H7 (cell line): ENCODE measurements around the gene RBM20. TPM values are rescaled to one million over a fixed set of nuclear protein-coding genes. Genes with fewer than 3 reads are reported as not detected.
"Not testable (repeated sequence)": the region's sequence is repeated elsewhere in the genome, so short reads cannot be mapped to it uniquely, and the experiment has no call there.

Source experiments
- DNase-seq: peaks from one replicate; pipeline ENCODE4 v3.0.0; 2012
- H3K27me3 ChIP-seq: 2 replicates; pipeline ENCODE4 v1.6.0; 2011; ENCODE audit warnings: mild to moderate bottlenecking, low read length; ENCODE audit not compliant: control insufficient read depth, insufficient read depth
- H3K36me3 ChIP-seq: replicated peaks from 2 replicates; pipeline ENCODE4 v1.5.1; 2011; ENCODE audit warnings: low read length; ENCODE audit not compliant: control insufficient read depth, insufficient read depth
- H3K4me3 ChIP-seq: 2 replicates; pipeline ENCODE4 v1.5.1; 2011; ENCODE audit warnings: low read depth, mild to moderate bottlenecking, control low read depth, low read length, moderate library complexity; ENCODE audit not compliant: insufficient read depth
- total RNA-seq: library from RNA; depleted of rRNA; stranded (reverse); fragments of >200 nt; shearing (Covaris generic); gene quantifications from 2 replicates; pipeline ENCODE4 v1.2.3, GENCODE V29; 2014

Gene RBM20
- total RNA-seq, 1 experiment from 2014 or later: 0.52 TPM

GRCh38 chr10:110616493-110617033, 27.6 kb upstream of the RBM20 start:
- no peaks in the 10 kb centered on the region for H3K36me3 ChIP-seq

DNA sequence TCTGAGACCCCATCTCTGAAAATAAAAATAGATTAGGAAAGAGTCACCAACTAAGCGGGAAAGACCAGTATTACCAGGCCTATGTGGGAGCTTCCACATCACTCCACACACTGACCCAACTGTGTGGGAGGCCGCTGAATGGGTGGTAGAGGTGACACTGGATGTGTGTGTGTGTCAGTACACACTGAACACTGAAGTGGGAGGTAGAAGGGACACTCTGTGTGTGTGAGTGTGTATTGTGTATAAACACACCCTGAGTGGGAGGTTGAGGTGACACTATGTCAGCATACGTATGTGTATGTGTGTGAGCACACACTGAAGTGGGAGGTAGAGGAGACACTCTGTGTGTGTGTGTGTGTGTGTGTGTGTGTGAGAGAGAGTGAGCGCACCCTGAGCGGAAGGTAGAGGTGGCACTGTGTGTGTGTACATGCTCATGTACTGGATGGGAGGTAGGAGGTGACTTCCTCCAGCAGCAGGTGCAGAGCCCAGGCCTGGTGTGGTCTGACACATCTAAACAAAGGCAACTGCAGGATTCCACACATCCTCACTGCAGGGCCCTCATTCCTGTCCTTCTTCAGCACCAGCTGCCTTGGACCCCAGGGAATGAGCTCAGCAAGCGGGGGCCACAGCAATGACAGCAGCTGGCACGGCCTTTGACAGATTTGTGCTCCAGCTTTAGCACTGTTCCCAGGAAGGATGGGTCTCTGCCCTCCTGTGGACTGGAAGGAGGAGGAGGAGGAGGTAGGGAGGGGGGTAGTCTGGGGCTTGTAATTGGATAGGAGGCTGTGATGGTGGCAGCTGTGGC, 26.5 kb upstream of the RBM20 start:
- Histone ChIP-seq H3K36me3 (no peaks in the 10 kb centered on the region), H3K27me3 (no peaks in the 10 kb centered on the region), H3K4me3 (no peak overlapping the region)
- no peak for DNase-seq

More at GRCh38 chr10:110616493-110617033, 27.6 kb upstream of the RBM20 start:
- H3K4me3 ChIP-seq: no peak overlapping the region
- H3K27me3 ChIP-seq: no peaks in the 10 kb centered on the region
- no peak for DNase-seq

- no peaks in the 10 kb centered on the region for H3K36me3 ChIP-seq
- H3K27me3 ChIP-seq: no peaks in the 10 kb centered on the region
- H3K4me3 ChIP-seq: no peak overlapping the region
- no peak for DNase-seq
These were observed 25.9 kb upstream of the RBM20 start for GRCh38 chr10:110618230-110618610.

- Histone ChIP-seq H3K27me3 (no peaks in the 10 kb centered on the region), H3K4me3 (no peak overlapping the region), H3K36me3 (no peaks in the 10 kb centered on the region)
- DNase-seq: no peak
These were observed 24.4 kb upstream of the RBM20 start for GRCh38 chr10:110619514-110620397.

GRCh38 chr10:110620398-110620719, 23.8 kb upstream of the RBM20 start:
- H3K27me3 ChIP-seq: no peaks in the 10 kb centered on the region
- H3K36me3 ChIP-seq: no peaks in the 10 kb centered on the region
- no peak overlapping the region for H3K4me3 ChIP-seq
- DNase-seq: no peak

- H3K27me3 ChIP-seq: not testable (repeated sequence)
These were observed 20.8 kb upstream of the RBM20 start for GRCh38 chr10:110623316-110623715.

GRCh38 chr10:110625356-110625894, 18.7 kb upstream of the RBM20 start:
- Histone ChIP-seq H3K36me3 (no peaks in the 10 kb centered on the region), H3K27me3 (no peaks in the 10 kb centered on the region), H3K4me3 (no peak overlapping the region)
- DNase-seq: no peak

More at GRCh38 chr10:110623316-110623715, 20.8 kb upstream of the RBM20 start:
- H3K36me3 ChIP-seq, DNase-seq, H3K4me3 ChIP-seq: not testable (repeated sequence)

DNA sequence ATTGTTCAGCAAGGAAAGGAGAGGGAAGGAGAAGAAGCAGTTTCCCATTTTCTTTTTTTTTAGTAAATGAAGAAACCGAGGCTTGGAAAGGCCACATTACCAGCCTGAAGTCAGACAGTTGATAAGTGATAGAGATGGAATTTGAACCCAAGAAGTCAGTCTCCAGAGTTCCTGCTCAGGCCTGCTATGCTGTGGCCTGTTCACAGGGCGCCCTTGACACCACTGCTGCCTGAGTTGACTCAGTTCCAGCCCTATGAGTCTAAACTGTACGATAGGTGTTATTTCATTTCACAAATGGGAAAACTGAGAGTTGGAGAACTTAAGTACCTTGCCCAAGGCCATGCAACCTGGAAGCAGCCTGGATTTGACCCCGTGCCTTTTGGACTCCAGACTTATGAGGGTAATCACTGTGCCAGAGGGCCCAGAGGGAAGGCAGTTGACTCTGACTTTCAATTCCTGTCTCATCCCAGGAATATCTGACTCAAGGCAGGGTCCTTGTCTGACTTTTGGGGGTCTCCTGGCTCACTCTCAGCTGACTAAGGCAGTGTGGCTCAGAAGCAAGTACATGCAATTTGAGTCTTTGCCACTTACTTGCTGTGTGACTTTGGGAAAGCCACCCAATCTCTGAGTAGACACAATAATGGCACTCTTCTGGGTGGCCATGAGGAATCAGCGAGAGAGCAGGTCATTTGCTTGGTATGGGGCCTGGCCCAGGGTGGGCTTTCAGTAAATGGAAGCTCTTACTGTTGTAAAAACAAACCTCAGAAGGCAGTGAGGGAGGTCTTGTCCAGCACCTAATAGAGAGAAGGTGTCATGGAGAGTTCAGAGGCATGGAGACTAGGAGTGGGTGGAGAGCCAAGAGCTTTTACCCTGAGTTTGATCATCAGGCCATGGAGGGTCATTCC, 17.9 kb upstream of the RBM20 start:
- H3K4me3 ChIP-seq: no peak overlapping the region
- no peaks in the 10 kb centered on the region for H3K27me3 ChIP-seq
- no peak for DNase-seq
- H3K36me3 ChIP-seq: no peaks in the 10 kb centered on the region

- no peaks in the 10 kb centered on the region for H3K27me3 ChIP-seq
- DNase-seq: no peak
- H3K36me3 ChIP-seq: no peaks in the 10 kb centered on the region
- no peak overlapping the region for H3K4me3 ChIP-seq
These were observed 16.0 kb upstream of the RBM20 start for GRCh38 chr10:110628161-110628560.

DNA sequence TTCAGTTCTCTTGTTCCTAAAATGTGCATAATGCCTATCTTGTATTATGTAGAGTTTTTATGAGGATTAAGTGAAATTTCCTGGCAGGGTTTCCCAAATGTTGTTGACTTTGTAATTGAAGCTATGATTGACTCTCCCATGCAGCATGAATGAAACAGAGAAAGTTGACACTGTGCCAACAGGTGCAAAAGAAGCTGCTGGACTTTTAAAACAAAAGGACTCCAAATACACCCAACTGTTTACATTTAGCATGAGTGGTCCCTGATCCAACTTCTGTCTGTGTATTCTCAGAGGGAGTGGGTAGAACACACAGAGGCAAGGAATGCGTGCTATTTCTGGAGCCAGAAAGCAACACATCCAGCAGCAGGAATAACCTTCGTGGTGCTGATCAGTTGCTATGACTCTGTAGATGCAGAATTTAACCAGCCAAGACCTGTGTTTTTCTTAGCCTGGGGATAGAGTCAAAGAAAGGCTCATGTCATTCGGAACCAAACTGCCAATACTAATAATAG, 14.4 kb upstream of the RBM20 start:
- no peaks in the 10 kb centered on the region for H3K27me3 ChIP-seq
- DNase-seq: no peak

DNA sequence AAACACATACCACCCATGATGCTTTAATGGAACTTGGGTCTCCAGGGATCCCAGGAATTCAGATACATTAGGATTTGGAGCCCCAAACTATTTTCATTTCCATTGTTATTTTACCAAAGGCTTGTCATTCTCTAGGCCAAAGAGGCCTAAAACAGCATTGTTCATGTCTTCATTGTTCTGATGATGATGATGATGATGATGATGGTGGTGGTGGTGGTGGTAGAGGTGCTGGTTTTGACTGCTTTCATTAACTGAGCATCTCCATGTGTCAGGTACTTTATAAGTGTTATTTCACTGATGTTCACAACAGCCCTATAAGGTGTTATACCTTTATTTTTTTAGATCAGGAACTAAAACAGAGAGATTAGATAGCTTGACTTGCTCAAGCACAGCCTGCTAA, 12.2 kb upstream of the RBM20 start:
- Histone ChIP-seq H3K4me3 (no peak overlapping the region), H3K27me3 (no peaks in the 10 kb centered on the region), H3K36me3 (no peaks in the 10 kb centered on the region)
- no peak for DNase-seq

More for the DNA sequence above, 14.4 kb upstream of the RBM20 start:
- H3K36me3 ChIP-seq: no peaks in the 10 kb centered on the region
- no peak overlapping the region for H3K4me3 ChIP-seq

DNA sequence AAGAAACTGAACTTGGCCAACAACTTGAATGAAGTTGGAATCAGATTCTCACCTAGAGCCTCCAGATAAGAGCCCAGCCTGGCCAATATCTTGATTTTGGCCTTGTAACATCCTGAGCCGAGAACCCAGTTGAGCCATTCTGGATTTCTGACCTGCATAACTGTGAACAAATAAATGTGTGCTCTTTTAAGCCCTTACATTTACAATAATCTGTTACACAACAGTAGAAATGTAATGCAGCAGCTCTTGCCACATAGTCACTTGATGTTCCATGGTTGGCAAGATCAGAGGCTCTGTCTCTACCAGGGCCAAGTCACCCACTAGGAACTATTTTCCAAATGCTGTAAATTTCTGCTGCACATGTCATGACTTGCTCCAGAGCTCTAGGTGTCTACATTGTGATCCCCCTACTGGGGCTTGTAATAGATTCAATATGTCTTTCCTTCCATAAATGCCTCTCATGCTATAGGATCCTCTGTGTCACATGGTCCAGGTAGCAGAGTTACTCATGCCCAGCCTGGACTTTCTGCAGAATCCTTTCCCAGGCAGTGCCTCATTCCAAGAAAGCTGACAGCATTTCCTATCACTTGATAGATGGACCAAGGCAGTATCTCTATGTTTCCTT, 11.4 kb upstream of the RBM20 start:
- no peak overlapping the region for H3K4me3 ChIP-seq
- no peak for DNase-seq
- H3K36me3 ChIP-seq: no peaks in the 10 kb centered on the region
- no peaks in the 10 kb centered on the region for H3K27me3 ChIP-seq

DNA sequence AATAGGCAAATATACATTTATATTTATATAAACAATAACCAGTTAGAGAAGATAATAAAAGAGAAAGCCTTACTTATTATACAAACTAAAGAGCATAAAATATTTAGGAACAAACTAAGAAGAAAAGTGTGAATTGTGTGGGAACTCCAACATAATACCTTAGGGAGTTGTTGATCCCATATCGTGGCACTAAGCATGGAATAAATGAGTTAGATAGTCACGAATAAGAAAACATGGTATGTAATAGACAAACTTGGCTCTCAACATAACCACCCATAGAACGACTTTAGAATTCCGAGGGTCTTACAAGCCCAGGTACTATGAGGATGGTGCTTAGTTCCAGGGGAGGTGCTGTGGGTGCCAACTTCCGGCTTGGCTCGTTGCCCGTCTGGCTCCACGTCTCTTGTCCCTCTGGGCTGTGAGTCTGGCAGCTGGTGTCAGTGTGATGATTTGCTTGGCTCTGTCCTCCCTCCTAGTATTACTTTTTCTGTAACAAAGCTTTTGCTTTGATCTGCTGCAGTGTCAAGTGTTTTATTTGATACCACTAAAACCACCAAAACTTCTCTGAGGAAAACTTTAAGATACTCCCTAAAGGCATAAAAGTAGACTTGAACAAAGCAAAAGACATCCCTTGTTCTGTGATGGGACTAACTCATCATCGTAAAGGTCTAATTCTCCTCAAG, 9.5 kb upstream of the RBM20 start:
- no peak for DNase-seq
- Histone ChIP-seq H3K27me3 (no peaks in the 10 kb centered on the region), H3K36me3 (no peaks in the 10 kb centered on the region), H3K4me3 (no peak overlapping the region)
